22Rv1 (cell line): ENCODE measurements around the gene DDX11.
"Not testable (repeated sequence)": the region's sequence is repeated elsewhere in the genome, so short reads cannot be mapped to it uniquely, and the experiment has no call there.

ENCODE experiments used
- H3K27ac ChIP-seq: fragments of 450-650 bp; 2 replicates; pipeline ENCODE4 v1.5.1; 2017
- CTCF ChIP-seq: fragments of 450-650 bp; IDR thresholded peaks from 2 replicates; pipeline ENCODE4 v1.5.1; 2017; ENCODE audit warnings: mild to moderate bottlenecking
- ZFX ChIP-seq: fragments of 450-650 bp; IDR thresholded peaks from 2 replicates; pipeline ENCODE4 v1.6.1; 2017; ENCODE audit warnings: antibody characterized with exemption, borderline replicate concordance

The DDX11 gene

DNA sequence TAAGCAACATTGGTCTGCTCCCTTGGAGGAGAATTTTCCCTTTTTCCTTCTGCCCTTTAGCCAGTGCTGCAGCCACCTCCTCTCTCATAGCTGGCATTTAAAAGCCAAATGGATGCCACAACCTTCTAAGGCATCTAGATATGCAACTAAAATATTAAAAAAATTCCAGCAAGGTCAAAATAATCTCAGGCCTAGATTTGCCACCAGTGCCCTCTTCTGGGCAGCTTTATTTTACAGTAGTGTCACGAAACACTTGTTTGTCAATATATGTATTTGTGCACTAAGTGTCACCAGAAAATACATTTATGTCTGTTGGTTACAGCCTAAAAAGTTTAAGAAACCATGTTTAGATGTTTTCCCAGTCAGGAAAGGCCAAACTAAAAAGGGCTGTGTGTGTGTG is 19.7 kb upstream of the DDX11 start:
- peak; percentile 53 for TF ChIP-seq CTCF
- H3K27ac ChIP-seq, result not testable (repeated sequence)

DNA sequence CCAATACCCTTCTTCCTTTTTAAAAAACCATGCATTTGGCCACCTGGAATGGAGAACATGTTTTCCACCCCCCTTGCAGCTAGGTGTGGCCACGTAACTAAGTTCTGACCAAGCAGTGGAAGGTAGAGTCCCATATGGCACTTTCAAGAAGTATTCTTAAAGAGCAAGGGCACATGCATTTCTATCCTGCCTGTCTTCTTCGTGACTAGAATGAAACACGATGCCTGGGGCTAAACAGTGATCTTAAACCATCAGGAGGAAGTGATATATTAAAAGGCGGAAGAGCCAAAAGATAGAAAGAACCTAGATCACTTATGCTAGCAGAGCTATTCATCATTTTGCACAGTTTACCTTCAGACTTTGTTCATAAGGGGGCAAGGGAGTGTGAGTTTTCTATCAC is 16.0 kb upstream of the DDX11 start:
- TF ChIP-seq CTCF (no peak), ZFX (no peak)
- H3K27ac ChIP-seq, result no peak overlapping the region

GRCh38 chr12:31066196-31066595 is 7.5 kb upstream of the DDX11 start:
- H3K27ac ChIP-seq, result not testable (repeated sequence)

DNA sequence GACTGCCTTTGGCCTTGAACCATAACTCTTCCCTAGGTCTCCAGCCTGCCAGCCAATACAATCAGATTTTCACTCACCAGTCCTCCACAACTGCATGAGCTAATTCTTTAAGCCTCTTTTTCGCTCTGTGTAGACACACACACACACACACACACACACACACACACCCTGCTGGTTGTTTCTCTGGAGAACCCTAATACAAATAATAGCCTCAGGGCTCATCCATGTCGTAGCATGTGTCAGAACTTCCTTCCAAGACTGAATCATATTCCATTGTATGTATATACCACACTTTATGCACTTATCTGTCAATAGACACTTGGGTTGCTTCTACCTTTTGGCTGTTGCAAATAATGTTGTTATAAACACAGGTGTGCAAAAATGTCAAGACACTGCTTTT is 6.0 kb upstream of the DDX11 start:
- not testable (repeated sequence) for H3K27ac ChIP-seq

- H3K27ac ChIP-seq, result not testable (repeated sequence)
These were observed 2.5 kb upstream of the DDX11 start for GRCh38 chr12:31070971-31071740.

- peak overlapping the region; percentile 85 for H3K27ac ChIP-seq
These were observed 698 bp upstream of the DDX11 start for GRCh38 chr12:31072962-31073361.

DNA sequence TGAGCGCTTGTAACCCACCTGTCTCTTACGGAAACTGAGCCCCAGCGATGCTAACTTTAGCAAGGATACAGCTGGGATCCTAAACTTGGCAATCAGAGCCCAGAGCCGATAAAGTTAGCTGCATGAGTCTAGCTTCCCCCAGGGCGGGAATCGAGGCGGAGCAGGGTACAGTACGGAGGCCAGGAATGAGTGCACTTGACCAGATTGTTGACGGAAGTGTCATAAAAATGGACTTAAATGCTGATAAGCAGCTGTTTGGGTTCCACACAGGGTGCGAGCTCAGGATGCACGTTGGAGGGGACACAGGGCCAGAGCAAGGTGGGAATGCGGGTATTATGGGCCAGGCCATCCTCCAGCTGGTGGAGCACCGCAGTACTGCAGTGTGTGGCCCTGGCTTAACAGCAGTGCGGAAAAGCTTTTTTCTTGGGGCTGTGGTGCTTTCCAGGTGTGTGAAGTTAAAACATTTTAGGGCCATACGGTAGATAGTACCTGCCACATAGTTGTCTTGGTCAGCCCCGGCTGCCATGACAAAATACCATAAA is 744 bp downstream of the DDX11 start:
- peak; percentile 14; the same call in 1 of the 2 replicates for TF ChIP-seq CTCF
- peak overlapping the region; percentile 85 for H3K27ac ChIP-seq

DNA sequence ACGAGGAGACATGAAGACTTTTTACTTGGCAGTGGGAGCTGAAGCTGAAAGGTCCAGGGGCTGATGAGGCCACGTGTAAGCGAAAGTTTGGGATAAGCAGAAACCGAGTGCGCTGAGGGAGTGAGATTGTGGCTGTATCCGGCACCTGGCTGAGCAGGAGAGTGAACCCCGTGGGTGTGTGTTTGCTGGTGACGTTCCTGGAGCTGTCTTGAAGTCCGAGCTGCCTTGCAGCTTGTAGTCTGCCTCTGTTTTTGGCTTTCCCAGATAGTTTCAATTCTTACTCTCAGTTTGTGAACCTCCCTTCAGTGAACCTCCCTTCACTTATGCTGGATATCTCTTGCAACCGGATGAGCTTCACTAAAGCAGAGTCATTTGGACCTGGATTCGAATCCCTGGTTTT is 2.5 kb downstream of the DDX11 start:
- not testable (repeated sequence) for H3K27ac ChIP-seq

- H3K27ac ChIP-seq, result not testable (repeated sequence)
These were observed 3.4 kb downstream of the DDX11 start for GRCh38 chr12:31077095-31077494.

- H3K27ac ChIP-seq, result peak overlapping the region; percentile 13; the same call in 1 of the 2 replicates
These were observed 4.3 kb downstream of the DDX11 start for GRCh38 chr12:31077998-31078397.

DNA sequence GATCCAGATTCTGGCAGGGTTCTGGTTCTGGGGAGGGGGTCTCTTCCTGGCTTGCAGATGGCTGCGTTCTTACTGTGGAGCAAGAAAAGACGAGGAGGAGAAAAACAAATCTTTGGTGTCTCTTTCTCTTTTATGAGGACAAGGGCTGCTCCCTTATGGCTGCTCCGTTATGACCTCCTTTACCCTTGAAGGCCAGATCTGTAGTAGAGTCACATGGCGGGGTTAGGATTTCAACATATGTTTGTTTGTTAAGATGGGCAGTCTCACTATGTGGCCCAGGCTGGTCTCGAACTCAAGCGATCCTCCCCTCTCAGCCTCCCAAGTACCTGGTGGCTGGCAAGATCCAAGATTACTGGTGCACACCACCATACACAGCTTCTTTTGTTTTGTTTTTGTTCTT is 5.8 kb downstream of the DDX11 start:
- not testable (repeated sequence) for H3K27ac ChIP-seq

DNA sequence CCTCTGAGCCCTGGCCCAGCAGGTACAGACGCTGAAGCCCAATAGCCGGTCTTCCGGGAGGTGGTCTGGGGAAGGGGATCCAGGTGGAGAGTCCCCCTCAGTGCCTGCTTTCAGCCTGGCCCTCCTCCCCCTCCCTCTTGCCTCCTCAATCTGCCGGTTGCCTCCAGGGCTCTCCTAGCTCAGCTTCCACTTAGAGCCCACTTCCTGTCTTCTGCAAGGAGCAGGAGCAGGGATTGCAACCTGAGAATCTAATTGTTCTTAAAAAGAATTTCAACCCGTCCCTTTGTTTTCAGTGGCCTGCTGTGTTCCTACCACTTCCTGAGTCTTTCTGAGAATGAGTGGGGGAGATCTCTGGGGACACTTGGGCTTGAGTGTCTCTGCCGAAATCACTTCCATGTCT is 6.6 kb downstream of the DDX11 start:
- not testable (repeated sequence) for H3K27ac ChIP-seq

- not testable (repeated sequence) for H3K27ac ChIP-seq
These were observed 7.6 kb downstream of the DDX11 start for GRCh38 chr12:31081274-31081673.

DNA sequence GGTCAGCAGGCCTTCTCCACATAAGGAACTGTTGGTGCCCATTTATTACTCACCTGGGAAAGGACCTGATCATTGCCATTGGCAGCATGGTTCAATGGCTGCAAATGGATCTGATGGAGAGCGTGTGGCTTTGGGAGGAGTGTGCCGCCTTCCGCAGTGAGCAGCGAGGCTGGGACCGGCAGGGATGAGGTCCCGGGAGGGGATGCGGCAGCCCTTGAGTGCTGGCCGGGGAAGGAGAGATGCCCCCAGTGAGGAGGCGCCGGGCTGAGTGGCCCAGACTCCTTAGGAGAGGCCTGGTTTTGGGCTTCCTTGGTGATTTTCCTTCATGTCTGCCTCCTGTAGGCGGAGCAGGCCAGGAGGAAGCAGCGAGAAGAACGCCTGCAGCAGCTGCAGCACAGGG is 10.6 kb downstream of the DDX11 start:
- not testable (repeated sequence) for H3K27ac ChIP-seq

- H3K27ac ChIP-seq, result not testable (repeated sequence)
These were observed 12.4 kb downstream of the DDX11 start for GRCh38 chr12:31086032-31086431.

GRCh38 chr12:31087486-31087885 is 13.8 kb downstream of the DDX11 start:
- not testable (repeated sequence) for H3K27ac ChIP-seq

DNA sequence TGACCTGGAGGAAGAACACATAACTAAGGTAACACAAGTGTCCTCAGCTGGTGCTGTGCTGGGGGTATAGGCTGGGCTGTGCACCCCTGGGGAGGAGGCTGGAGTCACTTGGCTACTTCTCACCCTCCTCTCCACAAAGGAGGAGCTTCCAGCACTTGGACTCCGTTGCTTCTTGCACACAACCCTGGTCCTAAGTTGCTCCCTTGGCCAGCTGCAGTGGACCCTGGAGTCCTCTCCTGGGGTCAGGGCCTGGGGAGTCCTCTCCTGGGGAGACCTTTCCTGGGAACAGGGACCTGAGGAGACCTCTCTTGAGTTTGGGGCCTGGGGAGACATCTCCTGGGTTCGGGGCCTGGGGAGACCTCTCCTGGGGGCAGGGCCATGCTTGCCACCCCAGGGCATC is 14.3 kb downstream of the DDX11 start:
- H3K27ac ChIP-seq, result not testable (repeated sequence)
